HCT116 (cell line): ENCODE data around the gene FER. TPM values are rescaled to one million over a fixed set of nuclear protein-coding genes. Genes with fewer than 3 reads are reported as not detected.

Experiments used
- ATAC-seq: fragments of 200-7000 bp; cut with Tn5 transposase; 2 replicates; pipeline ENCODE4 v1.9.1; 2020; ENCODE audit warnings: mild to moderate bottlenecking, moderate library complexity
- BruUV-seq: library from RNA; stranded (reverse); fragments of 400-500 nt; replicated peaks from 2 replicates; lab custom pipeline; 2021; lab: Mats Ljungman, UMichigan
- CTCF ChIA-PET: fragments of 300-600 bp; sonication (Branson Sonifier 250); formaldehyde crosslinking; loops from one replicate; lab custom pipeline; 2021; ENCODE audit warnings: antibody characterized with exemption; lab: Charles Lee
- POLR2A ChIA-PET: fragments of 300-600, 350-600 bp; sonication (Branson Sonifier 250); formaldehyde crosslinking; loops from one replicate; lab custom pipeline; 2021; ENCODE audit warnings: antibody characterized with exemption; lab: Charles Lee
- RAD21 ChIA-PET, 2 experiments: fragments of 300-600 bp; sonication (Branson Sonifier 250); formaldehyde crosslinking; loops; one replicate each; lab custom pipeline; 2023; ENCODE audit warnings: low total read pairs in 2 of 2; ENCODE audit not compliant: uncharacterized antibody in 2 of 2, unreplicated experiment in 2 of 2, low non-redundant PET in 1 of 2; lab: Charles Lee
- DNase-seq: peaks from one replicate; pipeline ENCODE4 v3.0.0-alpha.2; 2010; ENCODE audit warnings: low read depth, low spot score
- H2AFZ ChIP-seq: fragments of 200-600 bp; shearing (Covaris generic), sonication (generic); 2 replicates; pipeline ENCODE4 v1.6.1; 2017; ENCODE audit warnings: low read depth, mixed run types, mixed read lengths, antibody characterized with exemption, low read length; ENCODE audit not compliant: poor library complexity, severe bottlenecking
- H3K27ac ChIP-seq: 2 replicates; pipeline ENCODE4 v1.5.1; 2012; ENCODE audit warnings: low read depth, low read length
- H3K27me3 ChIP-seq: fragments of 200-600 bp; sonication (generic); 2 replicates; pipeline ENCODE4 v1.6.1; 2016; ENCODE audit warnings: mixed run types, low read length, mixed read lengths; ENCODE audit not compliant: insufficient read depth
- H3K36me3 ChIP-seq, 2 experiments: fragments of 200-500 bp in 1 of 2; fragments of 200-600 bp in 1 of 2; sonication (Bioruptor generic) in 1 of 2; sonication (generic) in 1 of 2; 2 replicates each; pipeline versions ENCODE4 v1.5.1 to v1.6.1; 2014 to 2016; ENCODE audit warnings: low read length in 2 of 2, inconsistent platforms in 1 of 2, mixed read lengths in 1 of 2, mixed run types in 1 of 2; ENCODE audit not compliant: insufficient read depth in 2 of 2, control insufficient read depth in 1 of 2
- H3K4me1 ChIP-seq, 2 experiments: fragments of 200-600 bp in 1 of 2; sonication (generic) in 1 of 2; 2 replicates each; pipeline versions ENCODE4 v1.5.1 to v1.6.1; 2012 to 2017; ENCODE audit warnings: low read length in 2 of 2, inconsistent platforms in 1 of 2, mild to moderate bottlenecking in 1 of 2, mixed read lengths in 1 of 2, mixed run types in 1 of 2, moderate library complexity in 1 of 2; ENCODE audit not compliant: insufficient read depth in 2 of 2, control insufficient read depth in 1 of 2
- H3K4me2 ChIP-seq: fragments of 200-600 bp; sonication (generic); 2 replicates; pipeline ENCODE4 v1.6.1; 2017; ENCODE audit warnings: mixed run types, low read length, mixed read lengths
- H3K4me3 ChIP-seq, 2 experiments: fragments of 200-600 bp in 1 of 2; sonication (generic) in 1 of 2; replicated peaks in 1 of 2; 2 replicates each; pipeline ENCODE4 v1.5.1; 2011 to 2016; ENCODE audit warnings: low read length in 2 of 2, control low read depth in 1 of 2, low read depth in 1 of 2, mild to moderate bottlenecking in 1 of 2, mixed read lengths in 1 of 2, mixed run types in 1 of 2
- H3K79me2 ChIP-seq: fragments of 200-600 bp; sonication (generic); 2 replicates; pipeline ENCODE4 v1.6.1; 2017; ENCODE audit warnings: mild to moderate bottlenecking, mixed run types, low read length, moderate library complexity, mixed read lengths; ENCODE audit not compliant: insufficient read depth
- H3K9ac ChIP-seq: fragments of 200-600 bp; sonication (generic); 2 replicates; pipeline ENCODE4 v1.6.1; 2016; ENCODE audit warnings: low read length, mixed read lengths
- H3K9me2 ChIP-seq: fragments of 200-600 bp; sonication (generic), shearing (Covaris generic); 2 replicates; pipeline ENCODE4 v1.6.1; 2017; ENCODE audit warnings: mixed run types, mild to moderate bottlenecking, moderate library complexity; ENCODE audit not compliant: insufficient read depth
- H3K9me3 ChIP-seq, 2 experiments: fragments of 200-500 bp in 1 of 2; fragments of 200-600 bp in 1 of 2; sonication (Bioruptor generic) in 1 of 2; sonication (generic) in 1 of 2; 2 replicates each; pipeline ENCODE4 v1.6.1; 2014 to 2017; ENCODE audit warnings: low read length in 2 of 2, mixed read lengths in 2 of 2, inconsistent platforms in 1 of 2, low read depth in 1 of 2, mild to moderate bottlenecking in 1 of 2, mixed run types in 1 of 2, moderate library complexity in 1 of 2; ENCODE audit not compliant: control insufficient read depth in 1 of 2, insufficient read depth in 1 of 2
- H4K20me1 ChIP-seq: fragments of 200-600 bp; sonication (generic), shearing (Covaris generic); 2 replicates; pipeline ENCODE4 v1.6.1; 2017; ENCODE audit warnings: mixed run types, mild to moderate bottlenecking, moderate library complexity; ENCODE audit not compliant: insufficient read depth
- CBX3 ChIP-seq: IDR thresholded peaks from 2 replicates; pipeline ENCODE4 v1.6.1; 2012; ENCODE audit warnings: low read depth
- EGR1 ChIP-seq: IDR thresholded peaks from 2 replicates; pipeline ENCODE4 v1.6.1; 2012; ENCODE audit warnings: low read depth
- ELF1 ChIP-seq: IDR thresholded peaks from 2 replicates; pipeline ENCODE4 v1.6.1; 2012; ENCODE audit warnings: low read depth, borderline replicate concordance
- EZH2 ChIP-seq: fragments of 200-600 bp; sonication (generic); IDR thresholded peaks from 2 replicates; pipeline ENCODE4 v1.6.1; 2017; ENCODE audit warnings: antibody characterized with exemption, mixed run types
- JUND ChIP-seq: IDR thresholded peaks from 2 replicates; pipeline ENCODE4 v1.6.1; 2012
- MAX ChIP-seq: IDR thresholded peaks from 2 replicates; pipeline ENCODE4 v1.6.1; 2012
- POLR2AphosphoS5 ChIP-seq: IDR thresholded peaks from 2 replicates; pipeline ENCODE4 v1.6.1; 2011; ENCODE audit warnings: mild to moderate bottlenecking, low read depth, low read length, moderate library complexity
- YY1 ChIP-seq: IDR thresholded peaks from 2 replicates; pipeline ENCODE4 v1.6.1; 2011; ENCODE audit warnings: low read length, low read depth, moderate library complexity, mild to moderate bottlenecking; ENCODE audit not compliant: insufficient replicate concordance; ENCODE audit errors: extremely low read depth
- ZBTB33 ChIP-seq: IDR thresholded peaks from 2 replicates; pipeline ENCODE4 v1.6.1; 2011; ENCODE audit warnings: mild to moderate bottlenecking, low read length, moderate library complexity; ENCODE audit not compliant: insufficient replicate concordance; ENCODE audit errors: extremely low read depth
- ZFX ChIP-seq: fragments of 450-650 bp; IDR thresholded peaks from 2 replicates; pipeline ENCODE4 v1.6.1; 2017
- ZNF274 ChIP-seq: fragments of 200-500 bp; sonication (Bioruptor generic); IDR thresholded peaks from 2 replicates; pipeline ENCODE4 v1.6.1; 2014; ENCODE audit warnings: mild to moderate bottlenecking, low read depth, low read length, inconsistent platforms
- intact Hi-C: fragments of 100-400 bp; cut with micrococcal nuclease; formaldehyde crosslinking; loops from 2 replicates; pipeline ENCODE4 v1.10.0; 2022
- total RNA-seq: library from RNA; stranded (reverse); gene quantifications from one replicate; pipeline ENCODE4 v1.2.1, GENCODE V29; 2021; ENCODE audit not compliant: unreplicated experiment
- TF ChIP-seq, protein P1 (sequence below): IDR thresholded peaks from 2 replicates; pipeline ENCODE4 v1.6.1; 2012
- TF ChIP-seq, protein P2 (sequence below): IDR thresholded peaks from 2 replicates; pipeline ENCODE4 v1.6.1; 2012; ENCODE audit warnings: low read depth

Gene FER
- total RNA-seq, 1 experiment from 2014 or later = 32.0 TPM

- H3K36me3 ChIP-seq = no peaks in the 10 kb centered on the region
- CTCF ChIA-PET = no interaction called here
- intact Hi-C loops = no loop called here
- no peak overlapping the region for H3K9ac ChIP-seq
- DNase-seq (no peak), ATAC-seq (no peak)
- no peaks in the 10 kb centered on the region for H3K79me2 ChIP-seq
- no peaks in the 10 kb centered on the region for H3K9me3 ChIP-seq
- POLR2A ChIA-PET = no interaction called here
- no peak overlapping the region for H3K4me3 ChIP-seq
- no peaks in the 10 kb centered on the region for H3K27me3 ChIP-seq
- no peaks in the 10 kb centered on the region for H3K4me1 ChIP-seq
- H4K20me1 ChIP-seq = no peaks in the 10 kb centered on the region
- TF ChIP-seq EGR1 = no peak
- TF ChIP-seq, protein P1, sequence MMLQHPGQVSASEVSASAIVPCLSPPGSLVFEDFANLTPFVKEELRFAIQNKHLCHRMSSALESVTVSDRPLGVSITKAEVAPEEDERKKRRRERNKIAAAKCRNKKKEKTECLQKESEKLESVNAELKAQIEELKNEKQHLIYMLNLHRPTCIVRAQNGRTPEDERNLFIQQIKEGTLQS = no peak
- H3K9me2 ChIP-seq = no peaks in the 10 kb centered on the region
- RAD21 ChIA-PET = no interaction called here
- no TSS peak for BruUV-seq
- no peak overlapping the region for H3K4me2 ChIP-seq
- H2AFZ ChIP-seq = no peak overlapping the region
- H3K27ac ChIP-seq = no peak overlapping the region
Measured at GRCh38 chr5:108822211-108822947, 74.7 kb downstream of the FER start.

- RAD21 ChIA-PET = no interaction called here
- ATAC-seq (no peak), DNase-seq (no peak)
- no peak overlapping the region for H3K4me3 ChIP-seq
- no peak overlapping the region for H3K9ac ChIP-seq
- H2AFZ ChIP-seq = no peak overlapping the region
- BruUV-seq = no TSS peak
- no peaks in the 10 kb centered on the region for H3K9me3 ChIP-seq
- no peak overlapping the region for H3K4me2 ChIP-seq
- no peaks in the 10 kb centered on the region for H3K36me3 ChIP-seq
- no peaks in the 10 kb centered on the region for H3K4me1 ChIP-seq
- no peak overlapping the region for H3K27ac ChIP-seq
- POLR2A ChIA-PET = no interaction called here
- no peaks in the 10 kb centered on the region for H3K79me2 ChIP-seq
- CTCF ChIA-PET = no interaction called here
- no peaks in the 10 kb centered on the region for H3K9me2 ChIP-seq
- no peaks in the 10 kb centered on the region for H4K20me1 ChIP-seq
- intact Hi-C loops = no loop called here
- TF ChIP-seq MAX (no peak), ZNF274 (no peak), ZBTB33 (no peak), CBX3 (no peak), YY1 (no peak), ZFX (no peak), ELF1 (no peak), POLR2AphosphoS5 (no peak), JUND (no peak), EGR1 (no peak), EZH2 (no peak)
- TF ChIP-seq, protein P2, sequence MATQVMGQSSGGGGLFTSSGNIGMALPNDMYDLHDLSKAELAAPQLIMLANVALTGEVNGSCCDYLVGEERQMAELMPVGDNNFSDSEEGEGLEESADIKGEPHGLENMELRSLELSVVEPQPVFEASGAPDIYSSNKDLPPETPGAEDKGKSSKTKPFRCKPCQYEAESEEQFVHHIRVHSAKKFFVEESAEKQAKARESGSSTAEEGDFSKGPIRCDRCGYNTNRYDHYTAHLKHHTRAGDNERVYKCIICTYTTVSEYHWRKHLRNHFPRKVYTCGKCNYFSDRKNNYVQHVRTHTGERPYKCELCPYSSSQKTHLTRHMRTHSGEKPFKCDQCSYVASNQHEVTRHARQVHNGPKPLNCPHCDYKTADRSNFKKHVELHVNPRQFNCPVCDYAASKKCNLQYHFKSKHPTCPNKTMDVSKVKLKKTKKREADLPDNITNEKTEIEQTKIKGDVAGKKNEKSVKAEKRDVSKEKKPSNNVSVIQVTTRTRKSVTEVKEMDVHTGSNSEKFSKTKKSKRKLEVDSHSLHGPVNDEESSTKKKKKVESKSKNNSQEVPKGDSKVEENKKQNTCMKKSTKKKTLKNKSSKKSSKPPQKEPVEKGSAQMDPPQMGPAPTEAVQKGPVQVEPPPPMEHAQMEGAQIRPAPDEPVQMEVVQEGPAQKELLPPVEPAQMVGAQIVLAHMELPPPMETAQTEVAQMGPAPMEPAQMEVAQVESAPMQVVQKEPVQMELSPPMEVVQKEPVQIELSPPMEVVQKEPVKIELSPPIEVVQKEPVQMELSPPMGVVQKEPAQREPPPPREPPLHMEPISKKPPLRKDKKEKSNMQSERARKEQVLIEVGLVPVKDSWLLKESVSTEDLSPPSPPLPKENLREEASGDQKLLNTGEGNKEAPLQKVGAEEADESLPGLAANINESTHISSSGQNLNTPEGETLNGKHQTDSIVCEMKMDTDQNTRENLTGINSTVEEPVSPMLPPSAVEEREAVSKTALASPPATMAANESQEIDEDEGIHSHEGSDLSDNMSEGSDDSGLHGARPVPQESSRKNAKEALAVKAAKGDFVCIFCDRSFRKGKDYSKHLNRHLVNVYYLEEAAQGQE = no peak
- TF ChIP-seq, all 23 proteins: peak for 0
- H3K27me3 ChIP-seq = no peaks in the 10 kb centered on the region
Measured at GRCh38 chr5:108827131-108827530, 79.4 kb downstream of the FER start.
